GM20431 (cell line): Measurements from ENCODE around the gene IGFBP6.
"Not testable (repeated sequence)": the region's sequence is repeated elsewhere in the genome, so short reads cannot be mapped to it uniquely, and the experiment has no call there.

Experiments used
- in situ Hi-C: fragments of 300-500 bp; cut with MseI, MboI; formaldehyde crosslinking; loops from one replicate; pipeline ENCODE4 v1.15.0; 2020; ENCODE audit warnings: low sequenced_read_pairs; ENCODE audit not compliant: unreplicated experiment

Gene IGFBP6

GRCh38 chr12:53094394-53094787, 3.1 kb upstream of the IGFBP6 start:
- in situ Hi-C loops, result no loop called here

DNA sequence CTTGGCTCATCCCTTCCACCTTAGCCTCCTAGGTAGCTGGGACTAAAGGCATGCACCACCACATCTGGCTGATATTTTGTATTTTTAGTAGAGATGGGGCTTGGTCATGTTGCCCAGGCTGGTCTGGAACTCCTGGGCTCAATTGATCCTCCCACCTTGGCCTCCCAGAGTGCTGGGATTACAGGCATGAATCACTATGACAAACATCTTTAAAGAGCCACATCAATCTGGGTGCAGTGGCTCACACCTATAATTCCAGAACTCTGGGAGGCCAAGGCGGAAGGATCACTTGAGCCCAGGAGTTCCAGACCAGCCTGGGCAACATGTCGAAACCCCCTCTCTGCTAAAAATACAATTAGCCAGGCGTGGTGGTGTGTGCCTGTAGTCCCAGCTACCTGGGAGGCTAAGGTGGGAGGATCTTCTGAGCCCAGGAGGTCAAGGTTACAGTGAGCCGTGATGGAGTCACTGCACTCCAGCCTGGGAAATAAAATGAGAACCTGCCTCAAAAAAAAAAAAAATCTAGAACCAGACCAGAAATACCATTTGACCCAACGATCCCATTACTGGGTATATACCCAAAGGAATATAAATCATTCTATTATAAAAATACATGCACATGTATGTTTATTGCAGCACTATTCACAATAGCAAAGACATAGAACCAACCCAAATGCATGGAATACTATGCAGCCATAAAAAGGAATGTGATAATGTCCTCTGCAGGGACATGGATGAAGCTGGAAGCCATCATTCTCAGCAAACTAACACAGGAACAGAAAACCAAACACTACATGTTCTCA, 2.5 kb upstream of the IGFBP6 start:
- in situ Hi-C loops, result not testable (repeated sequence)

DNA sequence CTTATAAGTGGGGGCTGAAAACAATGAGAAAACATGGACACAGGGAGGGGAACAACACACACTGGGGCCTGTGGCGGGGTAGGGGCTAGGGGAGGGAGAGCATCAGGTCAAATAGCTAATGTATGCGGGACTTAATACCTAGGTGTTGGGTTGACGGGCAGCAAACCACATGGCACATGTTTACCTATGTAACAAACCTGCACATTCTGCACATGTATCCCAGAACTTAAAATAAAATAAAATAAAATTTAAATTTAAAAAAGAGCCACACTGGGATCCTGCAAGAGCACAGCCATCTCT, 1.9 kb upstream of the IGFBP6 start:
- in situ Hi-C loops, result not testable (repeated sequence)

DNA sequence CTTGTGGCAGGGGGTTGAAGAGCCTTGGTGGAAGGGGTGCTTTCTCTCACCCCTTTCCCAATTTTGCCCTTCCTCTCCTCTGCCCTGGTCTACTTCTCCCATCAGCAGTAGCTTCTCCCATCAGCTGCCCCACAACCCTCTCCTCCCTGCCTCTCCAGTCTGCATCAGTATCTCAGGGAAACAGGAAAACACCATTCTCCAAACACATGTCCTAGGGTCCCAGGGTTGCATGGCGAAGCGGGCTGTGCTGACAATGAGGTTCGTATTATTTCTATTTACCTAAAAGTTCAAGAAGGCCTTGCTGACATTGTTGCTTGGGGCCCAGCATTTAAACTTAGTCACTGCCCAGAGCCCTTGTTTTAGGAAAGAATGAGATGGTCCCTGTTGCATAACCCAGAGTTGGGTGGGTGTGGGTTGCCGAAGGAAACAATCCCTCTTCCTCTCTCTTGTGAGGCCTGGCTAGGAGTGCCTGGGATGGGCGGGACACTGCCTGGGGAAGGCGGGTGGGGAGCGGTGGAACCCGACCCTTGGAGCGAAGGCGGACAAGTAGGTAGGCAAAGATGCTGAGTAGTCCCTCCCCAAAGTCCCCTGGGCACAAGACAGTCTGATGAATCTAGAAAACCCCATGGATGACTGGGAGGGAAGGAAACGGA, 1.3 kb upstream of the IGFBP6 start:
- in situ Hi-C loops, result no loop called here

DNA sequence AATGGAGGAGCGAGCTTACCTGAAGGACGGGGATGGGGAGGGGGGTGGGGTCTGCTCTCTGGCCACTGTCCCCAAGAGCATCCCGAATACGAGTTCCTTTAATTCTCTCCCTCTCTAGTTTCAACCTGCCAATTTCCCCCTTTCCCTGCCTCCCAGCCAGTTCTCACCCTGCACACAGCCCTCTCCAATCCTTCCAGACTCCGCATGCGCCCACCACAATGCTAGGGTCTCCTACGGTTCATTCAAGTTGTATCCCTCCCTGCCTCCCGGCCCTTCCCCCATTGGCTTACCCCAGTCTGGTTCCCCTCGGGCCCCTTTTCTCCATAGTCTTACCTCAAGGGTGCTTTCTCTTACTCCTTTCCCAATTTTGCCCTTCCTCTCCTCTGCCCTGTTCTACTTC, 708 bp upstream of the IGFBP6 start:
- in situ Hi-C loops, result no loop called here

DNA sequence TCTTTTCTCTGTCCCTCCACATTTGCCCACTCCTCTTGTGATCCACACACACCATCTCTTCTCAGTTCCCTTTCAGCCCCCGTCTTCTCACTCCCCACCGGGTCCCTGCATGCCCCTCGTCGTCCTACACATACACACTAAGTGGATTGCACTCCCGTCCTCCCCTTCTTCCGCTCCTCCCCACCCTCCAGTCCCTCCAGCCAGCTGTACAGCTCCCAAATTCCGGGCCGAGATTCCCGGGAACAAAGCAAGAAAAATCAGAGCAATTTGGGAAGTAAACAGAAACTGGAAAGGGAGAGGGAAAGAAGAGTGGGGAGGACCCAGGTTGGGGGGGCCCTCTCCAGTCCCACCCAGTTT, 282 bp upstream of the IGFBP6 start:
- in situ Hi-C loops, result no loop called here

GRCh38 chr12:53098354-53098981, 1.0 kb downstream of the IGFBP6 start:
- in situ Hi-C loops, result no loop called here

DNA sequence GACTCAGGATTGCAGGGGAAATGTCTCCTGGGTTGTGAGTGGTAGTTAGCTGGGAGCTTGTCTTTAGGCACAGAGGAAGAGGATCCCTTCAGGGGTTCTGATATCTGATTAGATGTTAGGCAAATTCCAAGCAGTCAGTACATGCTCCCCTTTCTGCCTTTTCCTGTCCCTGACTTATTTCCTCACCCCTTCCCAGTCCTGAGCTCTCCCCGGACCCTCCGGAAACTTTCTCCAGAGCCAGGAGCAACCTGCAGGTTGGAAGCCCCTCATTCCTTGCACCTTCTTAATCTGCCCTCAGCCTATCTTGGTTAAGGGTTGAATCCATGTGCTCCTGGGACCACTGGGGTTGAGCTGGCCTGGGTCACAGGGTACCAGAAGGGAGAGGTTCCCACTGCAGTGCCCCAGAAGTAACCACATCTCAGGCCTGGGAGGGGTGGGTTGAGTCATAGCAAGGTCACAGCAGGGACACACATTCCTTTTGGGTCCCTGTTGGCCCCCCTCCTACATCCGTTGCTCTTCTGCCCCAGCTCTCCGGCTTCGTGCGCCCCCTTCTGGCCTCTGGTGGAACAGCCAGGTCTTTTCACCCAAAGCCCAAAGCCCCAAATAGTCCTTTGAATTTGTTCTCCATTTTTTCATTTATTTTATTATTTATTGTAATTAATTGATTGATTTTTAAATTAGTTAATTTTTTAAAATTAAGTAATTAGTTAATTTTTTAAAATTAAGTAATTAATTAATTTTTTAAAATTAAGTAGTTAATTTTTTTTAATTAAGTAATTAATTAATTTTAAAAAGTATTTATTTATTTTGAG, 1.8 kb downstream of the IGFBP6 start:
- in situ Hi-C loops, result no loop called here

DNA sequence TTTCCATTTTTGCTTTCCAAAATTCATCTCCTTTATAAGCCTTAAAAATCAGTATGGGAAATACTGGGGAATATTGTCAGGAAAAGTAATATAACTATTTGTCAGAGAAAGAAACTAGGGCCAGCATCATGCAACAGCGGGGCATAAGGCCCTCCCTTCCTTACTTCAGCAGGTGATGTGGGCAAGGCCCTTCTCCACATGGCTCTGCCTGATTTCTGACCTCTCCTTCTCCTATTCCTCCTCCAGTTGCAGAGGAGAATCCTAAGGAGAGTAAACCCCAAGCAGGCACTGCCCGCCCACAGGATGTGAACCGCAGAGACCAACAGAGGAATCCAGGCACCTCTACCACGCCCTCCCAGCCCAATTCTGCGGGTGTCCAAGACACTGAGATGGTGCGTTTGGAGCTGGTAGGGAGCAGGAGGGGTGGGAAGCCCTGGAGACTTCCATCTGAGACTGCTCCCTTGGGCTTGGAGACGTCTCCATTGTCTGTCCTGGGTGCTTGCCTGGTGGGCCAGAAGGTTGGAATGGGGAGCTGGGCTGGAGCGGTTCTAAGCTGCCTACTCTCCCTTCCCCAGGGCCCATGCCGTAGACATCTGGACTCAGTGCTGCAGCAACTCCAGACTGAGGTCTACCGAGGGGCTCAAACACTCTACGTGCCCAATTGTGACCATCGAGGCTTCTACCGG, 3.1 kb downstream of the IGFBP6 start:
- in situ Hi-C loops, result no loop called here

GRCh38 chr12:53101266-53101665, 3.8 kb downstream of the IGFBP6 start:
- in situ Hi-C loops, result no loop called here

DNA sequence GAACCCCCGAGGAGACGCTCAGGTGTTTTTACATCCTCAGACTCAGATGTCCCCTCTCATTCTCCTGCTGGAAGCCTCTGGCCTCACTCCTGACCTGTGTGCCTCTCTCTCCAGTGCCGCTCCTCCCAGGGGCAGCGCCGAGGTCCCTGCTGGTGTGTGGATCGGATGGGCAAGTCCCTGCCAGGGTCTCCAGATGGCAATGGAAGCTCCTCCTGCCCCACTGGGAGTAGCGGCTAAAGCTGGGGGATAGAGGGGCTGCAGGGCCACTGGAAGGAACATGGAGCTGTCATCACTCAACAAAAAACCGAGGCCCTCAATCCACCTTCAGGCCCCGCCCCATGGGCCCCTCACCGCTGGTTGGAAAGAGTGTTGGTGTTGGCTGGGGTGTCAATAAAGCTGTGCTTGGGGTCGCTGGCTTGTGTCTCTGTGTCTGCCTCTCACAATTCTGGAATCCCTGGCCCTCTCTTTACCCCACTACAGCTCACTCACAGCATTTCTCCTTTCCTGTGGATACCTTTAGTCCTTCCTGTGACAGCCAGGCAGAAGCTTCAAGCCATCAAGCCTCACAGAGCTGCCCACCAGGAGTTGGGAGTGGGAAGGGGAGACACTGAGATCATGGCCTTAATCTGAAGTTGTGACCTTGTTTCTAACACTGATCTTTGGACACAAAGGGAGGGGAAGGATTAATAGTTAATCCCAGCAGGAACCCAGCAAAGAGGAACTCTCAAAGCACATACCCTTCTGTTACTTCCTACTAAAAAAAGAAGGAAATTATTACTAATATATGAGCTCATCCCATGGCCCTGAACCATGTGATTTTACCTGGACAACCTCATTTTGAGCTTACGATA, 4.7 kb downstream of the IGFBP6 start:
- in situ Hi-C loops, result no loop called here

DNA sequence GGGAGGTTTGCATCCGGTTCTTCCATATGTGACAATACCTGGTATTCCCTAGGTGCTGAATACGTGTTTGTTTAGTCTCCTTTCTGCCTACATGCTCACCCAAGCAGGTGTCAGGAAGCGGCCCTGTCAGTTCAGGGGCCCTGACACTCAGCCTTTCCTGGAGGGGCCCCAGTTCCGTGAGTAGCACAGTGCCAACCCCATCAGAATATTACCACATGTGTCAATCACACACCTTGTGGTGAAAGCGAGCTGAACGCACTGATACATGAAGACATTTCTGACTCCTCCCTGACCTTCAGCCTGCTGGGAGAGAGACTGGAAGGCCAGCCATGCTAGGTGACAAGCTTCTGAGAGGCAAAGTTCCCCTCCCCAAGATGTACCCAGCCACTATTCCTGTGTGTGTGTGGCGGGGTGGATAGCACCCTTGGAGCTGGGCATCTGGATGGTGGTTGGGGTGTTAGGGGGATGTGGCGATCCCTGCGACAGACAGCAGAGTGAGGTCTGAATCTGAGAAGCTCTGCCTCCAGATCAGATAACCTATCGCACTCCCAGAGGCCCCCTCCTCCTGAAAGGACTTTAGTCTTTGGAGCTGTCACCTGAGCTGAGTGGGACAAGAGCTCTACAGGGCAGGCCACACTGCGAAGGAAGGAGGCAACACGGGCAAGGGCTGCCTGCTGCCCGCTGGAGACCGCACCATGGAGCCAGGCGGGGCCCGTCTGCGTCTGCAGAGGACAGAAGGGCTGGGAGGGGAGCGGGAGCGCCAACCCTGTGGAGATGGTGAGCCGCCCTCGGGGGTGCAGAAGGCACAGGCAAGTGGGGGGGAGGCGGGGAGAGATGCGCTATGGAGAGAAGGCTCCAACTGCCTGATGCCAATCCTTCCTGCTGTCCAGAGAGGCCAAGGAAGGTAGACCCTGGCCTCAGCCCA, 5.7 kb downstream of the IGFBP6 start, which contains the start of gene SOAT2:
Gene SOAT2 (plus strand): TSS at position 604 of the 925 bp plus-strand sequence. CDS start 92 bp downstream, at position 696.
- in situ Hi-C loops, result no loop called here

DNA sequence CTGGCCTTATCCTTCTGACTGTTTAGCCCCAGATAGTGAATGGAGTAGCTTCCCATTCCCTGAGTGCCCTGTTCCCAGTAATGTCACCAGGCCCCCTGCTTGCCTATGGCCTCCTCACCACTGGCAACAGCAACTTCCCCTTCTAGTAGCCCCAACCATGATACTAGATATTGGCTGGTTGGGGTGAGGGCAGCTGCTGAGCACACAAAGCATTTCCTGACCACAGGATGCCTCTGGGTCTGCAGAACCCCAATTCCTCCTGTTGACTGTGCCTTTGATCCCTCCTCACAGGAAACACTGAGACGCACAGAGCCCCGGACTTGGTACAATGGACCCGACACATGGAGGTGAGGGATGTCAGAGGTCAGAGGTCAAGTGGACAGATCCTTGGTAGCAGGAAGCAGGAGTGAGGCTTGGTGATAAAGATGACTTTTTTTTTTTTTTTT, 6.4 kb downstream of the IGFBP6 start:
- in situ Hi-C loops, result no loop called here

GRCh38 chr12:53105256-53105655, 7.8 kb downstream of the IGFBP6 start:
- in situ Hi-C loops, result no loop called here

GRCh38 chr12:53105712-53106439, 8.4 kb downstream of the IGFBP6 start:
- in situ Hi-C loops, result no loop called here

DNA sequence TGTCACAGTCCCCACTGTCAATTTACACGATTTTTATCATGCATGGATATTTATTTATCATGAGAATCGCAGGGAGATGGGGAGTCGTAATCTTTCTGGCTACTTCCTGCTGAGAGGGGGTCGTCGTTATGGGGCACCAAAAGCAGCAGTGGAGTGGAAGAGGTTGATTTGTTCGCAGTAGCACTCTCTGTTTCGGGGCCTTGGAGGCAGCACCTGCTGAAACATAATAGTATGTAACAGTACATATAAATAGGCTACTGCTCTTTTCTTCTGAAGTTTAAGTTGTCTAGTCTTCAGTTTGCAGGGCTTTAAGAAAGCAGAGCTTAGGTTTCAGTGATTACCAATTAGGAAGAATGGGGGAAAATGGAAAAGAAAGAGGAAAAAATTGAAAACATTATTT, 9.7 kb downstream of the IGFBP6 start:
- in situ Hi-C loops, result no loop called here

GRCh38 chr12:53112431-53112830, 15.0 kb downstream of the IGFBP6 start:
- in situ Hi-C loops, result not testable (repeated sequence)
